PFSK-1 (cell line): ENCODE data around the gene CSGALNACT2.

Experiments
- FOXP2 ChIP-seq: optimal IDR thresholded peaks from 2 replicates; pipeline ENCODE3; 2011; ENCODE audit warnings: borderline replicate concordance, control low read depth, inconsistent platforms; ENCODE audit not compliant: insufficient read depth; ENCODE audit errors: extremely low read length, extremely low read depth
- POLR2AphosphoS5 ChIP-seq: IDR thresholded peaks from 2 replicates; pipeline ENCODE4 v1.6.1; 2012; ENCODE audit warnings: low read depth, mild to moderate bottlenecking, control low read depth, low read length, moderate library complexity
- REST ChIP-seq, 2 experiments: IDR thresholded peaks; 2 replicates each; pipeline versions ENCODE4 v1.6.1 to v1.8.0; 2011 to 2012; ENCODE audit warnings: low read depth in 2 of 2, low read length in 2 of 2, control low read depth in 1 of 2, inconsistent platforms in 1 of 2, mild to moderate bottlenecking in 1 of 2, moderate library complexity in 1 of 2; ENCODE audit not compliant: insufficient read depth in 1 of 2
- SIN3A ChIP-seq: IDR thresholded peaks from 2 replicates; pipeline ENCODE4 v1.6.1; 2012; ENCODE audit warnings: mild to moderate bottlenecking, low read length, moderate library complexity, borderline replicate concordance; ENCODE audit not compliant: insufficient read depth
- TAF1 ChIP-seq: IDR thresholded peaks from 2 replicates; pipeline ENCODE4 v1.6.1; 2012; ENCODE audit warnings: low read length, control low read depth, borderline replicate concordance; ENCODE audit not compliant: insufficient read depth

The CSGALNACT2 gene

GRCh38 chr10:43112608-43112961 lies 25.7 kb upstream of the CSGALNACT2 start:
- no peak for TF ChIP-seq SIN3A
- TF ChIP-seq FOXP2: no peak
- TF ChIP-seq REST (IDR thresholded peaks at IDR 0.05; ENCODE audit: insufficient read depth in 1 of 2, low read depth in 2 of 2, low read length in 2 of 2): no peak
- no peak for TF ChIP-seq TAF1
- TF ChIP-seq POLR2AphosphoS5: no peak

GRCh38 chr10:43113201-43114087 lies 24.8 kb upstream of the CSGALNACT2 start:
- TF ChIP-seq FOXP2 (no peak), SIN3A (no peak), POLR2AphosphoS5 (no peak), TAF1 (no peak), REST (IDR thresholded peaks at IDR 0.05; ENCODE audit: insufficient read depth in 1 of 2, low read depth in 2 of 2, low read length in 2 of 2) (no peak)

DNA sequence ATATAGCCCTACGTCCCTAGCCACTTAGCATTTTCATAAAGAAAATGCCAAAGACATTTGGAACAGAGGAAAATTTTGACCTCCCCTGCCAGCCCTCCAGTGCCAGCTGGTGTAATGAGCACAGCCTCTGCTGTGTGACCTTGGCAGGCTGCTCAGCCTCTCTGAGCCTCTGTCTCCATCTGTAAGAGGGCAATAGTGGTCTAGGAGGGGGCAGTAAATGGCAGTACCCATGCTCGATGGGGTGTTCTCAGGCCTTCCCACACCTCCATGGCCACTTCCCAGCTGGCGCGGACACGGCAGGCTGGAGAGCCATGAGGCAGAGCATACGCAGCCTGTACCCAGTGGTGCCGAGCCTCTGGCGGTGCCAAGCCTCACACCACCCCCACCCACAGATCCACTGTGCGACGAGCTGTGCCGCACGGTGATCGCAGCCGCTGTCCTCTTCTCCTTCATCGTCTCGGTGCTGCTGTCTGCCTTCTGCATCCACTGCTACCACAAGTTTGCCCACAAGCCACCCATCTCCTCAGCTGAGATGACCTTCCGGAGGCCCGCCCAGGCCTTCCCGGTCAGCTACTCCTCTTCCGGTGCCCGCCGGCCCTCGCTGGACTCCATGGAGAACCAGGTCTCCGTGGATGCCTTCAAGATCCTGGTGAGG lies 24.0 kb upstream of the CSGALNACT2 start:
- no peak for TF ChIP-seq FOXP2
- TF ChIP-seq POLR2AphosphoS5: no peak
- TF ChIP-seq SIN3A: no peak

DNA sequence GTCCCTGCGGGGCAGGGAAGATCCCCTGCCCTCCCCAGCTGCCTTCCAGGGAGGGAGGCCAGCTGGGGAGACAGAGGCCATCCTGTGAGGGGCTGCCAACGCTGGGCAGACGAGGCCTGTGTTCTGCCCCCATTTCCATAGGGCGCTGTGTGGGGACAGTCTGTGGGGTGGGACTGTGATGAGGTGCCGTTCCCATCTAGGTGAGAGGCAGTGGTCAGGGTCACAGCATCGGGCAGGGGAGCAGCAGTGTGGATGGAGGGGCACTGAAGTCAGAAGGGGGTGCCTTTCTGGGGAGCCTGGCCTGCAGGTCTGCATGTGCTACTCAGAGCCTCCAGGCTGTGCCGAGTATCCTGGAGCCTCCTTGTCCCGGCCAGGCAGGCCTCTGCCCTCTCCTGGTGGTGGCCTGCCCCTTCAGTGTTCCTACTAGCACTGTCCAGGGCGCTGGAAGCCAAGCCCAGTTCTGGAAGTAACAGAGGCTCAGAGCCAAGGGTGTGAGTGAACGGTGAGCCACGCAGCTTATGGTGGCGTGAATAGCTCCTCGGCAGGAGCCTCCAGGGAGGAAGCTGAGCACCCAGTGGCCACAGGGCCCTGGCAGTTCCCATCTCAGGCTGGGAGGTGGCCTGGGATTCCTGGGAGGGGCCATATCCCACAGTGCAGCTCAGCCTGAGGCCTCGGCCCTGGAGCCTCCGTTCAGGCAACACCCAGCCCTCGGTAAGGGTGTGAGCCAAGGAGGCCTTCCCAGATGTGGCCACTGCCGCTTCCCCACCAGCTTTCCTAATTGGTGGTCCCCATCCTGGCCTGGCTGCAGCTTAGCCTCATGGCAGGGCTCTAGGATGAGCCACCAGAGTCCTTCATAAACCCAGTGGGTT lies 23.3 kb upstream of the CSGALNACT2 start:
- TF ChIP-seq SIN3A (no peak), REST (IDR thresholded peaks at IDR 0.05; ENCODE audit: insufficient read depth in 1 of 2, low read depth in 2 of 2, low read length in 2 of 2) (no peak), FOXP2 (no peak), POLR2AphosphoS5 (no peak), TAF1 (no peak)
